ENCODE measurements around the gene SLC4A9.

Gene SLC4A9

GRCh38 chr5:140364472-140364765, 4.4 kb downstream of the SLC4A9 start:
- Histone ChIP-seq H3K36me3 (ENCODE audit: control insufficient read depth, insufficient read depth, low read length) (no peaks in the 10 kb centered on the region), H3K56ac (ENCODE audit: low read length) (no peak overlapping the region), H2BK120ac (ENCODE audit: low read depth, low read length) (no peak overlapping the region), H3K9ac (ENCODE audit: low read length) (no peak overlapping the region), H2AK5ac (ENCODE audit: low read length) (no peak overlapping the region), H3K4ac (ENCODE audit: low read depth, low read length) (no peak overlapping the region), H2BK15ac (replicated peaks; ENCODE audit: low read depth) (no peak overlapping the region), H3K4me3 (ENCODE audit: low read length) (no peak overlapping the region), H3K27ac (ENCODE audit: low read depth, low read length) (no peak overlapping the region), H3K79me1 (ENCODE audit: low read length) (no peaks in the 10 kb centered on the region), H2BK5ac (ENCODE audit: low read length) (no peak overlapping the region), H3K23ac (ENCODE audit: low read length) (no peak overlapping the region), H4K5ac (ENCODE audit: low read length) (no peak overlapping the region), H3K18ac (ENCODE audit: low read length) (no peak overlapping the region), H3K4me2 (ENCODE audit: low read length) (no peak overlapping the region), H3K4me1 (ENCODE audit: control insufficient read depth, low read depth, low read length) (no peaks in the 10 kb centered on the region), H3K79me2 (ENCODE audit: control insufficient read depth, insufficient read depth, low read length) (no peaks in the 10 kb centered on the region), H3K27me3 (ENCODE audit: insufficient read depth, low read length, poor library complexity) (no peaks in the 10 kb centered on the region), H4K8ac (ENCODE audit: low read depth, low read length) (no peak overlapping the region)
- DNase-seq: no peak
- no CpG with 5 or more reads among the region's 3 CpGs for WGBS (ENCODE audit: extremely low coverage, insufficient coverage, low lambda C conversion rate)

- Histone ChIP-seq H3K27ac (ENCODE audit: low read depth, low read length) (no peak overlapping the region), H3K23ac (ENCODE audit: low read length) (no peak overlapping the region), H2AK5ac (ENCODE audit: low read length) (no peak overlapping the region), H3K79me2 (ENCODE audit: control insufficient read depth, insufficient read depth, low read length) (no peaks in the 10 kb centered on the region), H4K5ac (ENCODE audit: low read length) (no peak overlapping the region), H2BK5ac (ENCODE audit: low read length) (no peak overlapping the region), H3K4me1 (ENCODE audit: control insufficient read depth, low read depth, low read length) (no peaks in the 10 kb centered on the region), H3K56ac (ENCODE audit: low read length) (no peak overlapping the region), H3K79me1 (ENCODE audit: low read length) (no peaks in the 10 kb centered on the region), H2BK120ac (ENCODE audit: low read depth, low read length) (no peak overlapping the region), H4K8ac (ENCODE audit: low read depth, low read length) (no peak overlapping the region), H3K18ac (ENCODE audit: low read length) (no peak overlapping the region), H3K4me2 (ENCODE audit: low read length) (no peak overlapping the region), H2BK15ac (replicated peaks; ENCODE audit: low read depth) (no peak overlapping the region), H3K4ac (ENCODE audit: low read depth, low read length) (no peak overlapping the region), H3K4me3 (ENCODE audit: low read length) (no peak overlapping the region), H3K9ac (ENCODE audit: low read length) (no peak overlapping the region), H3K27me3 (ENCODE audit: insufficient read depth, low read length, poor library complexity) (no peaks in the 10 kb centered on the region), H3K36me3 (ENCODE audit: control insufficient read depth, insufficient read depth, low read length) (no peaks in the 10 kb centered on the region)
- no CpG with 5 or more reads among the region's 3 CpGs for WGBS (ENCODE audit: extremely low coverage, insufficient coverage, low lambda C conversion rate)
- no peak for DNase-seq
Measured at GRCh38 chr5:140365282-140365681, 5.3 kb downstream of the SLC4A9 start.

- Histone ChIP-seq H3K4me3 (ENCODE audit: low read length) (no peak overlapping the region), H3K23ac (ENCODE audit: low read length) (no peak overlapping the region), H3K79me2 (ENCODE audit: control insufficient read depth, insufficient read depth, low read length) (no peaks in the 10 kb centered on the region), H3K18ac (ENCODE audit: low read length) (no peak overlapping the region), H3K4ac (ENCODE audit: low read depth, low read length) (no peak overlapping the region), H4K5ac (ENCODE audit: low read length) (no peak overlapping the region), H3K9ac (ENCODE audit: low read length) (no peak overlapping the region), H3K27ac (ENCODE audit: low read depth, low read length) (no peak overlapping the region), H3K79me1 (ENCODE audit: low read length) (no peaks in the 10 kb centered on the region), H3K4me2 (ENCODE audit: low read length) (no peak overlapping the region), H4K8ac (ENCODE audit: low read depth, low read length) (no peak overlapping the region), H3K4me1 (ENCODE audit: control insufficient read depth, low read depth, low read length) (no peaks in the 10 kb centered on the region), H2BK15ac (replicated peaks; ENCODE audit: low read depth) (no peak overlapping the region), H2BK5ac (ENCODE audit: low read length) (no peak overlapping the region), H2AK5ac (ENCODE audit: low read length) (no peak overlapping the region), H3K56ac (ENCODE audit: low read length) (no peak overlapping the region), H3K36me3 (ENCODE audit: control insufficient read depth, insufficient read depth, low read length) (no peaks in the 10 kb centered on the region), H3K27me3 (ENCODE audit: insufficient read depth, low read length, poor library complexity) (no peaks in the 10 kb centered on the region), H2BK120ac (ENCODE audit: low read depth, low read length) (no peak overlapping the region)
- WGBS (ENCODE audit: extremely low coverage, insufficient coverage, low lambda C conversion rate): no CpG with 5 or more reads among the region's 4 CpGs
- no peak for DNase-seq
Measured at GRCh38 chr5:140365941-140366340, 5.9 kb downstream of the SLC4A9 start.

GRCh38 chr5:140366589-140367255, 6.7 kb downstream of the SLC4A9 start:
- Histone ChIP-seq H3K79me1 (ENCODE audit: low read length) (no peaks in the 10 kb centered on the region), H3K56ac (ENCODE audit: low read length) (no peak overlapping the region), H3K27me3 (ENCODE audit: insufficient read depth, low read length, poor library complexity) (no peaks in the 10 kb centered on the region), H3K9ac (ENCODE audit: low read length) (no peak overlapping the region), H4K5ac (ENCODE audit: low read length) (no peak overlapping the region), H3K18ac (ENCODE audit: low read length) (no peak overlapping the region), H2BK120ac (ENCODE audit: low read depth, low read length) (no peak overlapping the region), H3K4me1 (ENCODE audit: control insufficient read depth, low read depth, low read length) (no peaks in the 10 kb centered on the region), H3K23ac (ENCODE audit: low read length) (no peak overlapping the region), H3K27ac (ENCODE audit: low read depth, low read length) (no peak overlapping the region), H3K36me3 (ENCODE audit: control insufficient read depth, insufficient read depth, low read length) (no peaks in the 10 kb centered on the region), H3K4ac (ENCODE audit: low read depth, low read length) (no peak overlapping the region), H4K8ac (ENCODE audit: low read depth, low read length) (no peak overlapping the region), H2BK5ac (ENCODE audit: low read length) (no peak overlapping the region), H3K4me2 (ENCODE audit: low read length) (no peak overlapping the region), H2BK15ac (replicated peaks; ENCODE audit: low read depth) (no peak overlapping the region), H3K79me2 (ENCODE audit: control insufficient read depth, insufficient read depth, low read length) (no peaks in the 10 kb centered on the region), H3K4me3 (ENCODE audit: low read length) (no peak overlapping the region), H2AK5ac (ENCODE audit: low read length) (no peak overlapping the region)
- no peak for DNase-seq
- no CpG with 5 or more reads among the region's 7 CpGs for WGBS (ENCODE audit: extremely low coverage, insufficient coverage, low lambda C conversion rate)

- H3K18ac ChIP-seq (ENCODE audit: low read length): no peak overlapping the region
- no peak overlapping the region for H4K5ac ChIP-seq (ENCODE audit: low read length)
- WGBS (ENCODE audit: extremely low coverage, insufficient coverage, low lambda C conversion rate): no CpG with 5 or more reads among the region's 8 CpGs
- no peak overlapping the region for H3K4ac ChIP-seq (ENCODE audit: low read depth, low read length)
- H3K4me2 ChIP-seq (ENCODE audit: low read length): no peak overlapping the region
- H3K4me3 ChIP-seq (ENCODE audit: low read length): no peak overlapping the region
- H3K9ac ChIP-seq (ENCODE audit: low read length): no peak overlapping the region
- H3K27ac ChIP-seq (ENCODE audit: low read depth, low read length): no peak overlapping the region
- no peak overlapping the region for H4K8ac ChIP-seq (ENCODE audit: low read depth, low read length)
- H2BK5ac ChIP-seq (ENCODE audit: low read length): no peak overlapping the region
- no peak overlapping the region for H3K23ac ChIP-seq (ENCODE audit: low read length)
- no peak overlapping the region for H2BK120ac ChIP-seq (ENCODE audit: low read depth, low read length)
- no peaks in the 10 kb centered on the region for H3K4me1 ChIP-seq (ENCODE audit: control insufficient read depth, low read depth, low read length)
- H2AK5ac ChIP-seq (ENCODE audit: low read length): no peak overlapping the region
- no peaks in the 10 kb centered on the region for H3K36me3 ChIP-seq (ENCODE audit: control insufficient read depth, insufficient read depth, low read length)
- H3K79me2 ChIP-seq (ENCODE audit: control insufficient read depth, insufficient read depth, low read length): no peaks in the 10 kb centered on the region
- DNase-seq: no peak
- H3K79me1 ChIP-seq (ENCODE audit: low read length): no peaks in the 10 kb centered on the region
- no peaks in the 10 kb centered on the region for H3K27me3 ChIP-seq (ENCODE audit: insufficient read depth, low read length, poor library complexity)
- no peak overlapping the region for H3K56ac ChIP-seq (ENCODE audit: low read length)
- no peak overlapping the region for H2BK15ac ChIP-seq (replicated peaks; ENCODE audit: low read depth)
Measured at GRCh38 chr5:140367256-140368013, 7.4 kb downstream of the SLC4A9 start.

Measured in mesendoderm (in vitro differentiated cells).